Tibial nerve (tissue), 4 donors: Measurements from ENCODE around the gene PRXL2C. TPM values are rescaled to one million over a fixed set of nuclear protein-coding genes. Genes with fewer than 3 reads are reported as not detected.
"Not testable (repeated sequence)": the region's sequence is repeated elsewhere in the genome, so short reads cannot be mapped to it uniquely, and the experiment has no call there.

Source experiments
- DNase-seq, 2 donors: peaks; one replicate each; pipeline ENCODE4 v3.0.0-alpha.2; 2019; ENCODE audit warnings: low spot score in 2 of 2
- H3K27ac ChIP-seq, 4 donors: fragments of 200-600 bp; sonication (generic) in 3 of 4; one replicate each; pipeline ENCODE4 v1.5.1; 2017 to 2019; ENCODE audit warnings: mild to moderate bottlenecking in 1 of 4
- H3K27me3 ChIP-seq, 2 donors: fragments of 200-600 bp; sonication (generic) in 1 of 2; one replicate each; pipeline versions ENCODE4 v1.5.1 to v1.6.0; 2017 to 2019
- H3K36me3 ChIP-seq, 3 donors: fragments of 200-600 bp; sonication (generic); one replicate each; pipeline ENCODE4 v1.5.1; 2018 to 2019
- H3K4me1 ChIP-seq, 4 donors: fragments of 200-600 bp; sonication (generic) in 3 of 4; one replicate each; pipeline ENCODE4 v1.5.1; 2017 to 2019
- H3K4me3 ChIP-seq, 4 donors: fragments of 200-600 bp; sonication (generic) in 3 of 4; one replicate each; pipeline ENCODE4 v1.5.1; 2017 to 2019; ENCODE audit warnings: mild to moderate bottlenecking in 1 of 4, moderate library complexity in 1 of 4
- H3K9me3 ChIP-seq, 4 donors: fragments of 200-600 bp; sonication (generic) in 3 of 4; one replicate each; pipeline ENCODE4 v1.5.1; 2017 to 2019
- EP300 ChIP-seq, 2 donors: sonication (generic); formaldehyde crosslinking; IDR thresholded peaks; one replicate each; pipeline ENCODE4 v1.6.1; 2017; ENCODE audit warnings: antibody characterized with exemption in 2 of 2, mild to moderate bottlenecking in 1 of 2
- POLR2A ChIP-seq, 2 donors: fragments of 450-650 bp; IDR thresholded peaks; one replicate each; pipeline ENCODE4 v1.6.1; 2017; ENCODE audit warnings: antibody characterized with exemption in 2 of 2, mild to moderate bottlenecking in 2 of 2, moderate library complexity in 2 of 2
- whole genome bisulfite sequencing, 2 donors: methylation state at CpG; one replicate each; pipeline ENCODE4 v1.1.5; 2018; 5-methylcytosine and 5-hydroxymethylcytosine counted together
- total RNA-seq, 4 donors: library from RNA; depleted of rRNA; stranded (reverse); fragments of >200 nt; gene quantifications; one replicate each; pipeline ENCODE4 v1.1.0, GENCODE V29; 2016
- TF ChIP-seq, protein P1 (sequence below), 5 experiments: fragments of 200-600 bp in 3 of 5; fragments of 450-650 bp in 2 of 5; sonication (generic) in 3 of 5; IDR thresholded peaks; one replicate each; pipeline ENCODE4 v1.5.1; 2016 to 2019; ENCODE audit warnings: antibody characterized with exemption in 5 of 5, mild to moderate bottlenecking in 3 of 5, moderate library complexity in 2 of 5

Gene PRXL2C
- total RNA-seq, 4 donors from 2014 or later: 14.9 to 52.7 (median 20.6) TPM

DNA sequence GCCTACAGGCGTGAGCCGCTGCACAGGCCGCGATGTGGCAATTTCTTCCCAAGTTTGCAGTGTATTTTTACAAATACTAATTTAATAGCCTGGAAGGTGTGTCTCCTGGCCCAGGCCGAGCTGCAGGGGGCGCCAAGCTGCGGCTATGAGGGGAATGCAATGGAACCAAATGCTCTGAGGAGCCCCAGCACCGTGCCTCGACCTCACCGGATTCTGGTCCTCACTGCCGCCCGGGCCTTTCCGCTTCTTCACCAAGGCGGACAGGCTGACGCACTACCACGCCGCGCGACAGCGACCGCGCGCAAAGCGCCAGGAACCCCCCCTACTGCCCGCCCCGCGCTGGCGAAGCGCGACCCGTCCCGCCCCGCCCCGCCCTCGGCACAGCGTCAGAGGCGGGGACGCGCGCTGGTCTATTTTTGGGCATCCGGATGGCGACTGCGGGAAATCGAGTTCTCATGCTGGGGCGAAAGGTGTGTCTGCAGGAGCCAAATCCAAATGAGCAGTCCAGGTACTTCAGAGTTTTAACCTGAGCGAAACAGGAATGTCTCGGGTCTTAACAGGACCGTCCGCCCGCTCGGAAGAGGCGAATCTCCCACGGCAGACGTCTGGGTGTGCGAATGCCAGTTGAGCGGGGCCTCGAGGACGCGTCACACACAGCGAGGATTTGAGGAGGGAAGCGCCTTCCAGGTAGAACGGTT is 31.7 kb upstream of the PRXL2C start:
- H3K27me3 ChIP-seq: no peaks in the 10 kb centered on the region
- TF ChIP-seq POLR2A (IDR thresholded peaks at IDR 0.05): no peak
- TF ChIP-seq, protein P1, sequence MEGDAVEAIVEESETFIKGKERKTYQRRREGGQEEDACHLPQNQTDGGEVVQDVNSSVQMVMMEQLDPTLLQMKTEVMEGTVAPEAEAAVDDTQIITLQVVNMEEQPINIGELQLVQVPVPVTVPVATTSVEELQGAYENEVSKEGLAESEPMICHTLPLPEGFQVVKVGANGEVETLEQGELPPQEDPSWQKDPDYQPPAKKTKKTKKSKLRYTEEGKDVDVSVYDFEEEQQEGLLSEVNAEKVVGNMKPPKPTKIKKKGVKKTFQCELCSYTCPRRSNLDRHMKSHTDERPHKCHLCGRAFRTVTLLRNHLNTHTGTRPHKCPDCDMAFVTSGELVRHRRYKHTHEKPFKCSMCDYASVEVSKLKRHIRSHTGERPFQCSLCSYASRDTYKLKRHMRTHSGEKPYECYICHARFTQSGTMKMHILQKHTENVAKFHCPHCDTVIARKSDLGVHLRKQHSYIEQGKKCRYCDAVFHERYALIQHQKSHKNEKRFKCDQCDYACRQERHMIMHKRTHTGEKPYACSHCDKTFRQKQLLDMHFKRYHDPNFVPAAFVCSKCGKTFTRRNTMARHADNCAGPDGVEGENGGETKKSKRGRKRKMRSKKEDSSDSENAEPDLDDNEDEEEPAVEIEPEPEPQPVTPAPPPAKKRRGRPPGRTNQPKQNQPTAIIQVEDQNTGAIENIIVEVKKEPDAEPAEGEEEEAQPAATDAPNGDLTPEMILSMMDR (IDR thresholded peaks at IDR 0.05): peak; percentile 51 to 68 (median 56)
- peak in 1 of 2 donors; percentile 27 for TF ChIP-seq EP300 (IDR thresholded peaks at IDR 0.05)
- peak; percentile 52 to 68 for DNase-seq
- H3K4me1 ChIP-seq: peaks cover 0 to 16% (median 0%) of the 10 kb centered on the region in 4 donors
- 6% methylated on average over 34 to 35 of the region's 62 CpGs for WGBS, 2 donors
- H3K9me3 ChIP-seq: peaks cover 0 to 7% (median 0%) of the 10 kb centered on the region in 4 donors
- H3K4me3 ChIP-seq: peak overlapping the region; percentile 43 to 70 (median 59)
- H3K27ac ChIP-seq: peak overlapping the region; percentile 36 to 81 (median 62)
- H3K36me3 ChIP-seq: no peaks in the 10 kb centered on the region

DNA sequence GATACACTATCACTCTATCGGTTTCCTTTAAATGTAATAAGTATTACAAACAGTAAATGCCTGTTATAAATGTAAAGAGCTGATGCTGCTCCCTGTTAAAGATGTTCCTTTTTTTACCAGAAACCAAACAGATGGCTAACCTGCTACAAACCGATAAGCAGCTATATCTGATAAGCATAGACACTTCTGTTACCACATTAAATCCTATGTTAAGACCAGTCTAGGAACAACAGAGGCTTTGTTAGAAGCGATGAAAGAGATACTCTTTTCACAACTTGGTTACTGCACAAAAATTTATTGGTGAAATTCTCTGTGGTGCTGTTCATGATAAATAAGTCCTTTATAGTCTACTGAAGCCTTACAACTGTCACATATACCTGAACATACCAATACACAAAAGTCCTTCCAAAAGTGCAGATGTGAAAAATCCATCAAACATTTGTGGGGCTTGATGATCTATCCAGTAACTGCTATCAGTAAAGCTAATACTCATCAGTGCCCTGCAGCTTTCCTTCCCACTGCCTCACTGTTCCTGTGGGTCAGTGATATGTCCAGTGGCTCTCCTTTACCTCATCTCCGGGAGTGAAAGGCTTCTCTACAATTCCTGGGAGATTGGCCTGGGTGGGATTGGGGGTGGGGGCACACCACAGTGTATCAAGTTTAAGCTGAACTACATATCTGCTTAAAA is 25.8 kb upstream of the PRXL2C start:
- Histone ChIP-seq H3K27ac (no peak overlapping the region), H3K9me3 (no peaks in the 10 kb centered on the region), H3K27me3 (no peaks in the 10 kb centered on the region), H3K36me3 (no peaks in the 10 kb centered on the region), H3K4me3 (no peak overlapping the region), H3K4me1 (no peaks in the 10 kb centered on the region)
- 40% methylated on average over 4 of the region's 4 CpGs for WGBS, 2 donors
- TF ChIP-seq, protein P1 (IDR thresholded peaks at IDR 0.05): no peak
- TF ChIP-seq POLR2A (IDR thresholded peaks at IDR 0.05): no peak
- TF ChIP-seq EP300 (IDR thresholded peaks at IDR 0.05): no peak
- no peak for DNase-seq

DNA sequence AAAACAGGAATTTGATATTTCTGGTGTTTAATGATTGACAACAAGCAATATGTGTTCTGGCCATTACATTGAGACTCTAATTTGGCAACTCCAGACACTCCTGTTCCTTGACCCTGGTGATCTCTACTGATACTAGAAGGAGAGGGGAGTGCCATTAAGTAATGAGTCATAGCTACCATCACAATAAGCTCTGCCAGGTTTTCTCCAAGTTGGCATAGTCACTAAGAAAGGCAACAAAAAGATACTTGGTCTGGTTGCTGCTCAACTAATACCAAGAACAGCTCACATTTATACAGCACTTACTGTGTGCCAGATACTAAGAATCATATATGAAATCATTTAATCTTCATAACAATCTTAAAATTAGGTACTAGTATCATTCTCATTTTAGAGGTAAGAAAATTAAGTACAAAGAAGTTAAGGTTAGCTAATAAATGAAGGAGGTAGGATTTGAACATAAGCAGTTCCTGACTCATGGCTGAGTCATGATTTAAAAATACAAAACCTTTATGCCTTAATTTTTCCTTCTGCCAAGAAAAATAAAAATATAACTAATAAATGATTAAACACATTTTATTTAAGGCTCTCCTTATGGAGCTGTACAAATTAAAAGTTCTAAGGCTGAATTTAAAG is 19.9 kb upstream of the PRXL2C start:
- Histone ChIP-seq H3K36me3 (no peaks in the 10 kb centered on the region), H3K9me3 (peaks cover 0 to 4% (median 0%) of the 10 kb centered on the region in 4 donors), H3K4me1 (no peaks in the 10 kb centered on the region), H3K4me3 (no peak overlapping the region), H3K27ac (no peak overlapping the region), H3K27me3 (no peaks in the 10 kb centered on the region)
- no peak for DNase-seq
- TF ChIP-seq, protein P1 (IDR thresholded peaks at IDR 0.05): no peak
- TF ChIP-seq POLR2A (IDR thresholded peaks at IDR 0.05): no peak
- TF ChIP-seq EP300 (IDR thresholded peaks at IDR 0.05): no peak

DNA sequence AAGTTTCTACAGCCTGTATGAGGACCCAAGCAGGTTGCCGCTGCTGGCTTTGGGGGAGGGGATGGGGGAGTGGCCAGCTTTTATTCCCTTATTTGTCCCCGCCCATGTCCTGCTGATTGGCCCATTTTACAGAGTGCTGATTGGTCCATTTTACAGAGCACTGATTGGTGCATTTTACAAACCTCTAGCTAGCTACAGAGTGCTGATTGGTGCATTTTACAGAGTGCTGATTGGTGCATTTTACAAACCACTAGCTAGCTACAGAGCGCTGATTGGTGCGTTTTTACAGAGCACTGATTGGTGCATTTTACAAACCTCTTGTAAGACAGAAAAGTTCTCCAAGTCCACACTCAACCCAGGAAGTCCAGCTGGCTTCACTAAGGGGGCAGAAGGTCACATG is 18.7 kb upstream of the PRXL2C start:
- not testable (repeated sequence) for DNase-seq, H3K36me3 ChIP-seq, H3K27ac ChIP-seq, H3K4me3 ChIP-seq, H3K4me1 ChIP-seq, H3K9me3 ChIP-seq, H3K27me3 ChIP-seq
- WGBS, 2 donors: 90 to 91% methylated on average over 4 of the region's 4 CpGs

DNA sequence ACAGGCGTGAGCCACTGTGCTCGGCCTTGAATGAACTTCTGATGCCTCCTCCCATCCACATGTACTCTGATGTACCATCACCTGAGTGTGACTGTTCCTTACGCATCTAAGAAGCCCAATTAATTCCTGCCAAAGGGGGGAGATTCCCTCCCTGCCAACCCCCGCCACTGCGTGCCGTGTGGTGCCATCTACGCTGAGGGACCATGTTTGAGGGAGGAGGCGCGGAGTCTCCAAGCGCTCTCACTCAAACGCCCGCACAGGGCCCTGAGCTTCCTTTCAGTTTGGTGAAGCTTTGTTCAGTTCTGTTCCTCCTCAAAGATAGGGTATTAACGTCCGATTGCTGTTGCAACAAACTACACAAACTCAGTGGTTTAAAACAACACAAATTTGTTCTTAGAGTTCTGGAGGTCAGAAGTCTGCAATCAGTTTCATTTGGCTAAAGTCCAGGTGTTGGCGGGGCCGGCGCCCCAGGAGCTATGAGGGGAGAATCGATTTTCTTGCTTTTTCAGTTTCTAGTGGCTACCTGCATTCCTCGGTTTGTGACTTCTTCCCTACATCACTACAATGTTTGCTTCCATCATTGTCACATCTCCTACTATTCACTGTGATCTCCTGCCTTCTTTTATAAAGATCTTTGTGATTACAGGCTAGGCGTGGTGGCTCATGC is 13.9 kb upstream of the PRXL2C start:
- H3K4me3 ChIP-seq: no peak overlapping the region
- no peaks in the 10 kb centered on the region for H3K4me1 ChIP-seq
- TF ChIP-seq POLR2A (IDR thresholded peaks at IDR 0.05): no peak
- no peak for TF ChIP-seq EP300 (IDR thresholded peaks at IDR 0.05)
- TF ChIP-seq, protein P1 (IDR thresholded peaks at IDR 0.05): no peak
- H3K36me3 ChIP-seq: no peaks in the 10 kb centered on the region
- H3K9me3 ChIP-seq: peaks cover 0 to 4% (median 0%) of the 10 kb centered on the region in 4 donors
- WGBS, 2 donors: 88% methylated on average over 20 of the region's 20 CpGs
- H3K27ac ChIP-seq: no peak overlapping the region
- no peak for DNase-seq
- H3K27me3 ChIP-seq: no peaks in the 10 kb centered on the region
